Astrocyte (in vitro differentiated cells and primary cell): ENCODE measurements around the gene PRDM15. TPM values are rescaled to one million over a fixed set of nuclear protein-coding genes. Genes with fewer than 3 reads are reported as not detected.

Experiments used
- DNase-seq: peaks from one replicate; pipeline ENCODE4 v3.0.0-alpha.2; 2010; ENCODE audit warnings: low read depth
- FAIRE-seq: peaks from 2 replicates; lab custom pipeline; 2011; peaks lifted over from hg19 to GRCh38; lab: Jason Lieb, UNC
- H2AFZ ChIP-seq: 2 replicates; pipeline ENCODE4 v1.6.0; 2012; ENCODE audit warnings: low read depth, low read length, inconsistent platforms
- H3K27ac ChIP-seq: 2 replicates; pipeline ENCODE4 v1.5.1; 2011; ENCODE audit warnings: low read depth, low read length, inconsistent platforms
- H3K27me3 ChIP-seq: 2 replicates; pipeline ENCODE4 v1.6.0; 2011; ENCODE audit warnings: low read length, inconsistent platforms; ENCODE audit not compliant: insufficient read depth
- H3K36me3 ChIP-seq: 2 replicates; pipeline ENCODE4 v1.5.1; 2011; ENCODE audit warnings: low read length, inconsistent platforms; ENCODE audit not compliant: insufficient read depth
- H3K4me1 ChIP-seq: 2 replicates; pipeline ENCODE4 v1.5.1; 2011; ENCODE audit warnings: low read length, inconsistent platforms; ENCODE audit not compliant: insufficient read depth
- H3K4me2 ChIP-seq: 2 replicates; pipeline ENCODE4 v1.6.0; 2012; ENCODE audit warnings: low read length, inconsistent platforms
- H3K4me3 ChIP-seq: 2 replicates; pipeline ENCODE4 v1.5.1; 2011; ENCODE audit warnings: low read depth, mild to moderate bottlenecking, low read length, inconsistent platforms; ENCODE audit not compliant: insufficient read depth
- H3K79me2 ChIP-seq: 2 replicates; pipeline ENCODE4 v1.6.0; 2012; ENCODE audit warnings: mild to moderate bottlenecking, low read length, inconsistent platforms; ENCODE audit not compliant: insufficient read depth
- H3K9ac ChIP-seq: 2 replicates; pipeline ENCODE4 v1.6.0; 2012; ENCODE audit warnings: mild to moderate bottlenecking, low read length, inconsistent platforms
- H3K9me3 ChIP-seq: 2 replicates; pipeline ENCODE4 v1.5.1; 2012; ENCODE audit warnings: low read depth, mild to moderate bottlenecking, low read length, inconsistent platforms; ENCODE audit not compliant: insufficient read depth
- H4K20me1 ChIP-seq: 2 replicates; pipeline ENCODE4 v1.6.0; 2012; ENCODE audit warnings: low read length, inconsistent platforms; ENCODE audit not compliant: insufficient read depth
- H3K27ac Mint-ChIP-seq: one replicate; pipeline ENCODE4 v1.8.0; 2021; ENCODE audit warnings: mild to moderate bottlenecking, mixed read lengths; ENCODE audit not compliant: unreplicated experiment
- H3K27me3 Mint-ChIP-seq: one replicate; pipeline ENCODE4 v1.8.0; 2021; ENCODE audit warnings: low read depth, mixed read lengths; ENCODE audit not compliant: unreplicated experiment
- H3K36me3 Mint-ChIP-seq: one replicate; pipeline ENCODE4 v1.8.0; 2021; ENCODE audit warnings: low read depth, mixed read lengths; ENCODE audit not compliant: unreplicated experiment
- H3K4me1 Mint-ChIP-seq: one replicate; pipeline ENCODE4 v1.8.0; 2021; ENCODE audit warnings: low read depth, mixed read lengths; ENCODE audit not compliant: unreplicated experiment
- H3K4me3 Mint-ChIP-seq: one replicate; pipeline ENCODE4 v1.8.0; 2021; ENCODE audit warnings: mild to moderate bottlenecking, moderate library complexity, mixed read lengths; ENCODE audit not compliant: unreplicated experiment
- H3K9me3 Mint-ChIP-seq: one replicate; pipeline ENCODE4 v1.8.0; 2021; ENCODE audit warnings: mild to moderate bottlenecking, mixed read lengths; ENCODE audit not compliant: unreplicated experiment
- EZH2 ChIP-seq: IDR thresholded peaks from 2 replicates; pipeline ENCODE4 v1.6.1; 2012; ENCODE audit warnings: mild to moderate bottlenecking, low read length, inconsistent platforms; ENCODE audit not compliant: insufficient read depth
- total RNA-seq: library from RNA; stranded (reverse); gene quantifications from 2 replicates; pipeline ENCODE4 v1.2.1, GENCODE V29; 2021
- TF ChIP-seq, protein P1 (sequence below): IDR thresholded peaks from 2 replicates; pipeline ENCODE4 v1.5.1; 2011; ENCODE audit warnings: low read depth, mild to moderate bottlenecking, inconsistent platforms, low read length, moderate library complexity; ENCODE audit not compliant: insufficient read depth

PRDM15 gene
- total RNA-seq, 1 donor from 2014 or later, result 6.8 TPM

DNA sequence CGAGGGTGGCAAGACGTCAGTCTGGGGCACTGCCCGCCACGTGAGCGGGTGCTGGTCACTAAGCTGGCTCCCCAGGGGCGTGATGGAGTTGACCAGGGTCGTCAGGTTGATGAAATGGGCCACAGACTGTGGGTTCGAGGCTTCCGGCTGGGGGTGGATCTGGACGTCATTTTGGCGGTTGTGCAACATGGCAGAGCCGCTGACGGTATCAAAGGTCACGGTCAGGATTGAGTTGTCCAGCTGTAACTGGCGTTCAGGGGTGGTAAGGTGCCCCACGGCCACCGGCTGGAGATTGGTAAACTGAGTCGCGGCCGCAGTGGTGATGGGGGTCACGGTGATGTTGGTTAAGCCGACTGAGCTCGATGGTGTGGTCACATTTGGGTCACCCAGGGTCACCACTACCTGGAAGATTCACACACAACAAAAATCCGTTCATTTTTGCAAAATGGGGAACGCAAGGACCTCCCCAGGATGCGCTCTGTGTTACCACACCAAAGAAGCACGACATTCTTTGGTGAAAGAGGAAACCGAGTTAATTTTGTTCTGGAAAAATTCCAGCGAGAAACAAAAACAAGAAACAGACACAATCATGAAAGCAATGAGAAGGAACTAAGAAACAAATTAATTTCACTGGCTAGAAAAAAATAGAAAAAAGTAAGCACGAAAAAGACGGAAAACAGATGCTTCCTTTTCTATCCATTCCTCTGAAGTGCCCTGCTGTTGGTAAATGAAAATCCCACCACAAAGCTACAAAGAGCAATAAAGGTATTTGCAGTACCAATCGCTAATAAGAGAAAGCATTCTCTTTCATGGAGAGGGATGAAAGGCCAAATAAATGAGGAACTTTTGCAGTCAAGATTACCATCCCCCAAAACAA is 77.6 kb downstream of the PRDM15 start:
- Mint-ChIP-seq H3K9me3 (no peaks in the 10 kb centered on the region), H3K4me3 (no peak overlapping the region), H3K27ac (no peak overlapping the region), H3K4me1 (no peaks in the 10 kb centered on the region), H3K27me3 (no peaks in the 10 kb centered on the region), H3K36me3 (peaks cover 22% of the 10 kb centered on the region)
- Histone ChIP-seq H3K27me3 (no peaks in the 10 kb centered on the region), H3K36me3 (peaks cover 2% of the 10 kb centered on the region), H3K27ac (no peak overlapping the region), H3K9ac (no peak overlapping the region), H3K9me3 (no peaks in the 10 kb centered on the region), H3K4me3 (no peak overlapping the region), H2AFZ (no peak overlapping the region), H3K4me2 (no peak overlapping the region), H4K20me1 (peaks cover 5% of the 10 kb centered on the region), H3K4me1 (peaks cover 4% of the 10 kb centered on the region), H3K79me2 (no peaks in the 10 kb centered on the region)
- no peak for DNase-seq
- no peak for TF ChIP-seq EZH2
- TF ChIP-seq, protein P1, sequence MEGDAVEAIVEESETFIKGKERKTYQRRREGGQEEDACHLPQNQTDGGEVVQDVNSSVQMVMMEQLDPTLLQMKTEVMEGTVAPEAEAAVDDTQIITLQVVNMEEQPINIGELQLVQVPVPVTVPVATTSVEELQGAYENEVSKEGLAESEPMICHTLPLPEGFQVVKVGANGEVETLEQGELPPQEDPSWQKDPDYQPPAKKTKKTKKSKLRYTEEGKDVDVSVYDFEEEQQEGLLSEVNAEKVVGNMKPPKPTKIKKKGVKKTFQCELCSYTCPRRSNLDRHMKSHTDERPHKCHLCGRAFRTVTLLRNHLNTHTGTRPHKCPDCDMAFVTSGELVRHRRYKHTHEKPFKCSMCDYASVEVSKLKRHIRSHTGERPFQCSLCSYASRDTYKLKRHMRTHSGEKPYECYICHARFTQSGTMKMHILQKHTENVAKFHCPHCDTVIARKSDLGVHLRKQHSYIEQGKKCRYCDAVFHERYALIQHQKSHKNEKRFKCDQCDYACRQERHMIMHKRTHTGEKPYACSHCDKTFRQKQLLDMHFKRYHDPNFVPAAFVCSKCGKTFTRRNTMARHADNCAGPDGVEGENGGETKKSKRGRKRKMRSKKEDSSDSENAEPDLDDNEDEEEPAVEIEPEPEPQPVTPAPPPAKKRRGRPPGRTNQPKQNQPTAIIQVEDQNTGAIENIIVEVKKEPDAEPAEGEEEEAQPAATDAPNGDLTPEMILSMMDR, result no peak
- no peak for FAIRE-seq

GRCh38 chr21:41800425-41801320 is 78.5 kb downstream of the PRDM15 start:
- Histone ChIP-seq H3K9me3 (no peaks in the 10 kb centered on the region), H3K9ac (no peak overlapping the region), H2AFZ (no peak overlapping the region), H3K27ac (no peak overlapping the region), H3K4me1 (peaks cover 4% of the 10 kb centered on the region), H3K79me2 (no peaks in the 10 kb centered on the region), H3K4me2 (no peak overlapping the region), H3K4me3 (no peak overlapping the region), H3K36me3 (peaks cover 2% of the 10 kb centered on the region), H3K27me3 (no peaks in the 10 kb centered on the region), H4K20me1 (peaks cover 4% of the 10 kb centered on the region)
- Mint-ChIP-seq H3K27ac (no peak overlapping the region), H3K9me3 (no peaks in the 10 kb centered on the region), H3K4me3 (no peak overlapping the region), H3K27me3 (peaks cover 3% of the 10 kb centered on the region), H3K36me3 (peaks cover 24% of the 10 kb centered on the region), H3K4me1 (no peaks in the 10 kb centered on the region)
- TF ChIP-seq, protein P1, result no peak
- TF ChIP-seq EZH2, result no peak
- no peak for DNase-seq
- no peak for FAIRE-seq
